ENCODE results near the gene ASIC4. TPM values are rescaled to one million over a fixed set of nuclear protein-coding genes. Genes with fewer than 3 reads are reported as not detected.

The ASIC4 gene
- total and polyA plus RNA-seq, 9 of the 15 experiments (the other 6 are each of a cell fraction or from before 2014, with no cell fraction given) = 0.07 to 19.2 (median 4.8) TPM

DNA sequence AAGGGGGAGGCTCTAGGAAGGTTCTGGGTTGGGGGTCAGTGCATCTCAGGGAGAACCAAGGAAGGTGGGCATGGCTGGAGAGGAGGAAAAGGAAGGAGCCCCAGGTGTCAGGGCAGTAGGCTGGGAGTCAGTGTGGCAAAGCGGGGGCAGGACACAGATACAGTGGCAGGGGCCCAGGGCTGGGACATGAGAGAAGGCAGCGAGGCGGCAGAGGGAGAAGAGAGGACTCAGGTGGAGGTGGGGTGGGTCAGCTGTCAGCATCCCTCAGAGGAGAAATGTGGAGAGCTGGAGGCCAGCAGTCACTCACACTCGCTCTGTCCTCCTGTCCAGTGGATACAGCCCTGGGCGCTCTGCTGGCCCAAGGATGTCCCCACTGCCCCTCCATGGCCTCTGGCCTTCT, 21.2 kb upstream of the ASIC4 start:
- Histone ChIP-seq H3K9me3 (replicated peaks; ENCODE audit: control insufficient read depth, insufficient read depth, low read depth, low read length) (no peaks in the 10 kb centered on the region), H2AFZ (ENCODE audit: low read depth, low read length) (no peak overlapping the region), H3K27me3 (ENCODE audit: control insufficient read depth in 2 of 2, insufficient read depth in 2 of 2, low read length in 2 of 2) (no peaks in the 10 kb centered on the region), H3K79me2 (ENCODE audit: control insufficient read depth, insufficient read depth, low read length) (peaks cover 11% of the 10 kb centered on the region; the same call in 2 of the 3 replicates), H3K36me3 (ENCODE audit: control insufficient read depth, insufficient read depth, low read length) (no peaks in the 10 kb centered on the region), H3K9ac (ENCODE audit: insufficient read depth in 1 of 2, low read depth in 2 of 2, low read length in 2 of 2) (peak overlapping the region in 1 of 2 experiments; percentile 58; a peak in 2 of 4 replicates), H3K4me2 (ENCODE audit: insufficient read depth, low read length) (no peak overlapping the region), H3K4me1 (replicated peaks in 1 of 2; ENCODE audit: control insufficient read depth in 2 of 2, insufficient read depth in 2 of 2, low read length in 2 of 2) (peaks cover 20 to 73% of the 10 kb centered on the region in 2 experiments), H3K9me1 (ENCODE audit: control insufficient read depth, insufficient read depth, low read length) (no peaks in the 10 kb centered on the region), H3K4me3 (no peak overlapping the region), H3K27ac (ENCODE audit: extremely low read depth, low read depth, low read length) (no peak overlapping the region), H4K20me1 (replicated peaks; ENCODE audit: control insufficient read depth, insufficient read depth, low read length) (no peaks in the 10 kb centered on the region)
- TF ChIP-seq BACH1 (tag; IDR thresholded peaks at IDR 0.05) = no peak
- no peak for TF ChIP-seq TCF7L2 (IDR thresholded peaks at IDR 0.05; ENCODE audit: low read depth, low read length)
- TF ChIP-seq LEF1 (IDR thresholded peaks at IDR 0.05) = no peak
- TF ChIP-seq, protein P1, sequence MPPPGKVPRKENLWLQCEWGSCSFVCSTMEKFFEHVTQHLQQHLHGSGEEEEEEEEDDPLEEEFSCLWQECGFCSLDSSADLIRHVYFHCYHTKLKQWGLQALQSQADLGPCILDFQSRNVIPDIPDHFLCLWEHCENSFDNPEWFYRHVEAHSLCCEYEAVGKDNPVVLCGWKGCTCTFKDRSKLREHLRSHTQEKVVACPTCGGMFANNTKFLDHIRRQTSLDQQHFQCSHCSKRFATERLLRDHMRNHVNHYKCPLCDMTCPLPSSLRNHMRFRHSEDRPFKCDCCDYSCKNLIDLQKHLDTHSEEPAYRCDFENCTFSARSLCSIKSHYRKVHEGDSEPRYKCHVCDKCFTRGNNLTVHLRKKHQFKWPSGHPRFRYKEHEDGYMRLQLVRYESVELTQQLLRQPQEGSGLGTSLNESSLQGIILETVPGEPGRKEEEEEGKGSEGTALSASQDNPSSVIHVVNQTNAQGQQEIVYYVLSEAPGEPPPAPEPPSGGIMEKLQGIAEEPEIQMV (tag; conservative IDR thresholded peaks at IDR 0.05; ENCODE audit: low read depth) = no peak
- no peak for TF ChIP-seq ZNF165 (CRISPR knock-in tag; IDR thresholded peaks at IDR 0.05; ENCODE audit: borderline replicate concordance)
- no peak for TF ChIP-seq RBM14 (IDR thresholded peaks at IDR 0.05; ENCODE audit: borderline replicate concordance, insufficient read depth, low read depth, low read length)
- TF ChIP-seq RAD51 (IDR thresholded peaks at IDR 0.05; ENCODE audit: borderline replicate concordance, low read depth) = no peak
- no peak for TF ChIP-seq NFE2L1 (tag; IDR thresholded peaks at IDR 0.05; ENCODE audit: borderline replicate concordance, low read depth)
- TF ChIP-seq IRF2 (CRISPR knock-in tag; IDR thresholded peaks at IDR 0.05) = no peak
- TF ChIP-seq NCOA1 (IDR thresholded peaks at IDR 0.05; ENCODE audit: low read depth) = no peak
- TF ChIP-seq SRSF7 (optimal IDR thresholded peaks at IDR 0.05; ENCODE audit: low read depth, low read length) = no peak
- no peak for TF ChIP-seq ETS1 (conservative IDR thresholded peaks at IDR 0.05; ENCODE audit: control insufficient read depth, low read depth, low read length)
- TF ChIP-seq, protein P2, sequence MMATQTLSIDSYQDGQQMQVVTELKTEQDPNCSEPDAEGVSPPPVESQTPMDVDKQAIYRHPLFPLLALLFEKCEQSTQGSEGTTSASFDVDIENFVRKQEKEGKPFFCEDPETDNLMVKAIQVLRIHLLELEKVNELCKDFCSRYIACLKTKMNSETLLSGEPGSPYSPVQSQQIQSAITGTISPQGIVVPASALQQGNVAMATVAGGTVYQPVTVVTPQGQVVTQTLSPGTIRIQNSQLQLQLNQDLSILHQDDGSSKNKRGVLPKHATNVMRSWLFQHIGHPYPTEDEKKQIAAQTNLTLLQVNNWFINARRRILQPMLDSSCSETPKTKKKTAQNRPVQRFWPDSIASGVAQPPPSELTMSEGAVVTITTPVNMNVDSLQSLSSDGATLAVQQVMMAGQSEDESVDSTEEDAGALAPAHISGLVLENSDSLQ (IDR thresholded peaks at IDR 0.05) = no peak
- intact Hi-C loops (cut with micrococcal nuclease) = no loop called here
- ChIA-PET POLR2A (interaction anchor here (1.2 kb wide), 1 partner anchor 9 kb away, joined by 4 read pairs; no protein-coding TSS in a partner anchor), CTCF (ENCODE audit: low intra/inter-chr PET ratio) (no interaction called here)
- no TSS peak for BruUV-seq (replicated peaks)
- in situ Hi-C loops (cut with MboI) = loop anchor here (5.0 kb wide), 1 partner anchor 34 kb away; no protein-coding TSS in a partner anchor
- 94% methylated on average over 3 of the region's 5 CpGs for WGBS (ENCODE audit: insufficient coverage, low coverage, missing lambda C conversion rate)
- FAIRE-seq = no peak
- no peak for DNase-seq (ENCODE audit: extremely low read depth in 1 of 4, low spot score in 3 of 4)
- ATAC-seq = no peak

Data from K562 (cell line).